ENCODE data around the gene XYLT1.

DNA sequence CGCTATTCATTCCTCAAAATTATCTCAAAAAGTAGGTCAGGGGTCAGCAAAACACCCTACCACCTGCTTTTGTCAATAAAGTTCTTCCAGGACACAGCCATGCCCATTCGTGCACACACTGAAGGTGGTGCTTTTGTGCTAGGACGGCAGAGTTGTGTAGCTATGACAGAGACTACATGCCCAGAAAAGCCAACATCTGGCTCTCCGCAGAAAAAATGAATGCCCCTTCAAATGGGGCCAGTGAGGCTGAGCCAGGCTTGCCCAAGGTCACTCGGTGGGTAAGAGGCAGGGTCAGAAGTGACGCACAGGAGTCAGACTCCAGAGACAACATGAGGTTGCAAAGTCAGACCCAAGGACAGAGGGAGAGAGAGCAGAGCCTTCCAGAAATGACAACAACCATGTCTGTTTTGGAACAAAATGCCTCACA is 200.1 kb downstream of the XYLT1 start:
- TF ChIP-seq CTCF (IDR thresholded peaks at IDR 0.05), result no peak
- no peak for TF ChIP-seq POLR2A (IDR thresholded peaks at IDR 0.05)
- no peak for TF ChIP-seq POLR2AphosphoS5 (IDR thresholded peaks at IDR 0.05)
